Right atrium auricular region (tissue), 2 donors: ENCODE data around the gene SMIM35. TPM values are rescaled to one million over a fixed set of nuclear protein-coding genes. Genes with fewer than 3 reads are reported as not detected.
"Not testable (repeated sequence)": the region's sequence is repeated elsewhere in the genome, so short reads cannot be mapped to it uniquely, and the experiment has no call there.

ENCODE experiments used
- DNase-seq: peaks from one replicate; pipeline ENCODE4 v3.0.0-alpha.2; 2019; ENCODE audit warnings: low spot score
- H3K27ac ChIP-seq, 2 donors: fragments of 200-600 bp; sonication (generic); 1 replicate in 1 of 2; 2 replicates in 1 of 2; pipeline ENCODE4 v1.5.1; 2016 to 2019
- H3K27me3 ChIP-seq, 2 donors: fragments of 200-600 bp; sonication (generic); one replicate each; pipeline versions ENCODE4 v1.5.1 to v1.6.0; 2017 to 2019
- H3K36me3 ChIP-seq: fragments of 200-600 bp; sonication (generic); one replicate; pipeline ENCODE4 v1.5.1; 2016
- H3K4me1 ChIP-seq, 2 donors: fragments of 200-600 bp; sonication (generic); one replicate each; pipeline versions ENCODE4 v1.5.1 to v1.6.0; 2017 to 2019
- H3K4me3 ChIP-seq, 2 donors: fragments of 200-600 bp; sonication (generic); 1 replicate in 1 of 2; 2 replicates in 1 of 2; pipeline ENCODE4 v1.5.1; 2017 to 2019; ENCODE audit warnings: mild to moderate bottlenecking in 1 of 2, moderate library complexity in 1 of 2
- H3K9me3 ChIP-seq, 2 donors: fragments of 200-600 bp; sonication (generic); one replicate each; pipeline ENCODE4 v1.5.1; 2019
- total RNA-seq, 2 donors: library from RNA; depleted of rRNA; stranded (reverse); fragments of >200 nt; gene quantifications; one replicate each; pipeline ENCODE4 v1.1.0, GENCODE V29; 2016
- TF ChIP-seq, protein P1 (sequence below), 2 donors: fragments of 200-600 bp; sonication (generic); IDR thresholded peaks; one replicate each; pipeline ENCODE4 v1.5.1; 2019; ENCODE audit warnings: antibody characterized with exemption in 2 of 2

SMIM35 gene
- total RNA-seq, 2 donors from 2014 or later: not detected

DNA sequence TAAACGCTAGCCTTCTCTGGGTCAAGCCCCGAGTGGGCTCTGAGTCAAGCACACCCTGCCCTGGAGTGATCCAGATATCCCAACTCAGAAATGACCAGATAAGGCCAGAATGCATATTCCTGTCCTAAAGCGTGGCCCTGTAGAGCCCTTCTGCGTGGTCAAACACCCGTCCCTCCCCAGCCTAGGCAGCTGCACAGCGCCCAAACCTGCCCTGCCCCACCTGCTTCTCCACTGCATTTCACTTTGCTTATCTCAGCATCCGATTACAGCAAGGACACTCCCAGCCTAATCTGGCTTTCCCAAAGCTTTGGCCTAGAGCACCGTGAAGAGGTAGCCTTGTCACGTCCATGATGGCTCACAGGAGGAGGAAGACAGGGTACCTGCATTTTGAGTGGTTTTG, 21.8 kb downstream of the SMIM35 start:
- TF ChIP-seq, protein P1, sequence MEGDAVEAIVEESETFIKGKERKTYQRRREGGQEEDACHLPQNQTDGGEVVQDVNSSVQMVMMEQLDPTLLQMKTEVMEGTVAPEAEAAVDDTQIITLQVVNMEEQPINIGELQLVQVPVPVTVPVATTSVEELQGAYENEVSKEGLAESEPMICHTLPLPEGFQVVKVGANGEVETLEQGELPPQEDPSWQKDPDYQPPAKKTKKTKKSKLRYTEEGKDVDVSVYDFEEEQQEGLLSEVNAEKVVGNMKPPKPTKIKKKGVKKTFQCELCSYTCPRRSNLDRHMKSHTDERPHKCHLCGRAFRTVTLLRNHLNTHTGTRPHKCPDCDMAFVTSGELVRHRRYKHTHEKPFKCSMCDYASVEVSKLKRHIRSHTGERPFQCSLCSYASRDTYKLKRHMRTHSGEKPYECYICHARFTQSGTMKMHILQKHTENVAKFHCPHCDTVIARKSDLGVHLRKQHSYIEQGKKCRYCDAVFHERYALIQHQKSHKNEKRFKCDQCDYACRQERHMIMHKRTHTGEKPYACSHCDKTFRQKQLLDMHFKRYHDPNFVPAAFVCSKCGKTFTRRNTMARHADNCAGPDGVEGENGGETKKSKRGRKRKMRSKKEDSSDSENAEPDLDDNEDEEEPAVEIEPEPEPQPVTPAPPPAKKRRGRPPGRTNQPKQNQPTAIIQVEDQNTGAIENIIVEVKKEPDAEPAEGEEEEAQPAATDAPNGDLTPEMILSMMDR (IDR thresholded peaks at IDR 0.05): no peak

DNA sequence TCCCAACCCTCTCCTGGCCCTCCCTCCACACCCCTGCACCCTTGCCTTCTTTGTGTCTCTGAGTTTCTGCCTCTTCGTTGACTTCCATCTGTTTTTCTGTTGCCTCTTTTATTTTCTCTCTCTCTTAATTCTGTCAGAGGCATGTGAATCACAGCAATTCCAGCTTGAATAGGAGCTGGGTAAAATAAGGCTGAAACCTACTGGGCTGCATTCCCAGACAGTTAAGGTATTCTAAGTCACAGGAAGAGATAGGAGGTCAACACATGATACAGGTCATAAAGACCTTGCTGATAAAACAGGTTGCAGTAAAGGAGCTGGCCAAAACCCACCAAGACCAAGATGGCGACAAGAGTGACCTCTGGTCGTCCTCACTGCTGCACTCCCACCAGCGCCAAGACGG, 24.1 kb downstream of the SMIM35 start:
- H3K9me3 ChIP-seq, H3K4me1 ChIP-seq, DNase-seq, H3K4me3 ChIP-seq, H3K27ac ChIP-seq, H3K27me3 ChIP-seq, H3K36me3 ChIP-seq: not testable (repeated sequence)

More for the DNA sequence above, 21.8 kb downstream of the SMIM35 start:
- DNase-seq: no peak
- Histone ChIP-seq H3K9me3 (no peaks in the 10 kb centered on the region), H3K27me3 (no peaks in the 10 kb centered on the region), H3K4me1 (peaks cover 0 to 10% of the 10 kb centered on the region in 2 donors), H3K4me3 (no peak overlapping the region), H3K36me3 (no peaks in the 10 kb centered on the region), H3K27ac (no peak overlapping the region)

DNA sequence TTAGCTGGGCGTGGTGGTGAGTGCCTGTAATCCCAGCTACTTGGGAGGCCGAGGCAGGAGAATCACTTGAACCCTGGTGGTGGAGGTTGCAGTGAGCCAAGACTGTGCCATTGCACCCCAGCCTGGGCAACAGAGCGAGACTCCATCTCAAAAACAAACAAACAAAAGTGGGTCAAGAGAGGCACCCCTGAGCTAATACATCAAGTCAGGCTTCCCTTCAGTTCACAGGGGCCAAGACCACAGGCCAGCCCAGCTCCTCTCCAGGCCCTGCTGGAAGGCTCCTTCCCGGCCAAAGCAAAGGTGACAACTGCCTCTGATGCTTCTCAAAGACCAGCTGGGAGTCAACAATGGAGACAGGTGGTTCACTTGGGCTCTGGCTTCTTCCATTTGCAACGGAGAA, 24.6 kb downstream of the SMIM35 start:
- DNase-seq, H3K27me3 ChIP-seq, H3K4me3 ChIP-seq, H3K9me3 ChIP-seq, H3K4me1 ChIP-seq, H3K36me3 ChIP-seq, H3K27ac ChIP-seq: not testable (repeated sequence)

DNA sequence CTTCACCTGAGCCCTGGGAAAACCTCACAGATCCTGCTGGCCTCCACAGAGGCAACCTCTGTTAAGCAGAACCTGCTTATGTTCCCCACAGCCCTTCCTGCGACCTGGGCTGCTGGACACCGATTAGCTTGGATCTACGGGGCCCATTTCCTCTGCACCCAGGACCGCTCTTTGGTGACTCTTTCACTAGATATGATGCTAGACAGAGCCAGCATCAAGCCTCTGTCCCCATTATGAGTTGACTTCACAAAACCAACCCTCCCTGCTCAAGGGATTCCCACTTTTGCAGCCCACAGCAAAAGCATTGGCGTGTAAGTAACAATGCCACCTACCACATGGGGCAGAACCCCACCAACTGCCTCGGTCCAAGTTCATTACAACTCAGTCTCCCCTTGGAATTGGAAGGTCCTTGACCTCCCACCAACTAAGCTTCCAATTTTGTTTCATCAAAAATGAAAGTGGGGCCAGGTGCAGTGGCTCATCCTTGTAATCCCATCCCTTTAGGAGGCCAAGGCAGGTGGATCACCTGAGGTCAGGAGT, 25.1 kb downstream of the SMIM35 start:
- DNase-seq: no peak
- H3K27ac ChIP-seq: no peak overlapping the region
- H3K9me3 ChIP-seq: no peaks in the 10 kb centered on the region
- no peak overlapping the region for H3K4me3 ChIP-seq
- TF ChIP-seq, protein P1 (IDR thresholded peaks at IDR 0.05): no peak
- H3K36me3 ChIP-seq: no peaks in the 10 kb centered on the region
- H3K4me1 ChIP-seq: peaks cover 0 to 10% of the 10 kb centered on the region in 2 donors
- no peaks in the 10 kb centered on the region for H3K27me3 ChIP-seq

DNA sequence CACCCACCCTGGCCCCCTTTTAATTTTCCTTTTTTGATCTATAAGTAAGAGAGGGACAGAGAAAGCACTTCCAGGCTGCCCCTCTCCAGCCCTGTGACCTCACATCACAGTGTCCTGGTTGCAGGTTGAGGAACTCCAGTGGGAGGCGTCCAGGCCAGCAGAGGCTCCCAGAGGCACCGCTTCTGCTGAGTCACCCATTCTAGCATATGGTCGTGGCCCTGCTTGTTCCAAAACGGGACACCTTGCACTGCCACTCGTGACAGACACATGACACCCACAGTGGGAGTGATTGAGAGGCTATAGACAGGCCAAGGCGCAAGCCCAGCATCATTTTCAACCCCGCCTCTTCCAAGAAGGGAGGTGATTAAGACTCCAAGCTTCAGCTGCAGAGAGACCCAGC, 25.9 kb downstream of the SMIM35 start:
- Histone ChIP-seq H3K36me3 (no peaks in the 10 kb centered on the region), H3K4me3 (no peak overlapping the region), H3K4me1 (peaks cover 0 to 10% of the 10 kb centered on the region in 2 donors), H3K9me3 (no peaks in the 10 kb centered on the region), H3K27ac (no peak overlapping the region), H3K27me3 (no peaks in the 10 kb centered on the region)
- TF ChIP-seq, protein P1 (IDR thresholded peaks at IDR 0.05): no peak
- DNase-seq: peak; percentile 65

DNA sequence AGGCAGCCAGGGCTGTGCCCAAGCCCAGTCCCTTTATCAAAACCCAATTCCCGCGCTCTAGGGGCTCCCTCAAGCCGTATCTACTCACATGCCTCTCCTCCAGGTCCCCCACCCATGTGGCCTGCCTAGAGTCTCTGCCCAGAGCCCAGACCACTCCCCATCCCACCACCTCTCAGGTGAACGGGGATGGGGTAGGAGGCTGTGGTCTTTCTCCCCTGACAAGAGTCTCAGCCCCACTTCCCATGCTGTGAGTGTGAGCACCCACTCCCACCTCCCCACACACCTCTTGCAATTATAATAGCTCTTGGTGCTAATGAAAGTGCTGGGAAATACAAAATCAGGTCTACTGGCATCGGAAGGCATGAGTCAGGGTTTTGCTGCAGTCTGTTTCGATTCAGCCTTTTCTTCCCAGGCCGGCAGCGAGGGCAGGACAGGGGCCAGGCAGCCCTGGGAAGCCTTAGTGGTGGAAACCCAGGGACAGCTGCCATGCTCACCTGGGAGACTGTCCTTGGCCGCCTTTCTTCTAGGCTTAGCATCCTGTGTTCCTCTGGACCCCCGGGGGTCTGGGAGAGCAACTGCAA, 26.6 kb downstream of the SMIM35 start:
- TF ChIP-seq, protein P1 (IDR thresholded peaks at IDR 0.05): no peak
- H3K4me3 ChIP-seq: no peak overlapping the region
- DNase-seq: no peak
- no peaks in the 10 kb centered on the region for H3K36me3 ChIP-seq
- H3K27me3 ChIP-seq: no peaks in the 10 kb centered on the region
- no peaks in the 10 kb centered on the region for H3K9me3 ChIP-seq
- no peak overlapping the region for H3K27ac ChIP-seq
- peaks cover 0 to 10% of the 10 kb centered on the region in 2 donors for H3K4me1 ChIP-seq
